Body of pancreas (tissue), 4 donors: Measurements from ENCODE around the gene POLR1A.

Source experiments
- CTCF ChIP-seq, 7 experiments: fragments of 450-650 bp in 4 of 7; fragments of 200-600 bp in 3 of 7; sonication (generic) in 3 of 7; IDR thresholded peaks; one replicate each; pipeline ENCODE4 v1.5.1; 2016 to 2019; ENCODE audit warnings: antibody characterized with exemption in 7 of 7
- POLR2A ChIP-seq, 3 donors: fragments of 450-650 bp; IDR thresholded peaks; one replicate each; pipeline ENCODE4 v1.6.1; 2016; ENCODE audit warnings: antibody characterized with exemption in 3 of 3, mild to moderate bottlenecking in 2 of 3

GRCh38 chr2:85997017-85997970 is 108.4 kb downstream of the POLR1A start:
- TF ChIP-seq CTCF (IDR thresholded peaks at IDR 0.05), result no peak
- no peak for TF ChIP-seq POLR2A (IDR thresholded peaks at IDR 0.05)
